PC-3 (cell line): ENCODE data around the gene RIOK2. TPM values are rescaled to one million over a fixed set of nuclear protein-coding genes. Genes with fewer than 3 reads are reported as not detected.
"Not testable (repeated sequence)": the region's sequence is repeated elsewhere in the genome, so short reads cannot be mapped to it uniquely, and the experiment has no call there.

ENCODE experiments used
- ATAC-seq: fragments of 200-7000 bp; cut with Tn5 transposase; 2 replicates; pipeline ENCODE4 v1.9.1; 2020; ENCODE audit warnings: mild to moderate bottlenecking, moderate library complexity
- BruUV-seq: library from RNA; stranded (reverse); fragments of 400-500 nt; replicated peaks from 2 replicates; lab custom pipeline; 2021; lab: Mats Ljungman, UMichigan
- CTCF ChIA-PET: fragments of 300-600 bp; sonication (Branson Sonifier 250); formaldehyde crosslinking; loops from one replicate; lab custom pipeline; 2022; ENCODE audit warnings: antibody characterized with exemption; lab: Charles Lee
- POLR2A ChIA-PET: fragments of 300-600 bp; sonication (Branson Sonifier 250); formaldehyde crosslinking; loops from one replicate; lab custom pipeline; 2022; ENCODE audit warnings: antibody characterized with exemption; ENCODE audit not compliant: unreplicated experiment; lab: Charles Lee
- DNase-seq: peaks from one replicate; pipeline ENCODE4 v3.0.0-alpha.2; 2015
- H2AFZ ChIP-seq: fragments of 300-600 bp; sonication (generic); 2 replicates; pipeline ENCODE4 v1.6.0; 2016; ENCODE audit warnings: antibody characterized with exemption, low read length
- H3F3A ChIP-seq: fragments of 300-600 bp; sonication (generic); one replicate; pipeline ENCODE4 v1.6.0; 2017; ENCODE audit warnings: antibody characterized with exemption, low read length, control low read depth, mild to moderate bottlenecking; ENCODE audit not compliant: unreplicated experiment
- H3K27ac ChIP-seq: fragments of 300-600 bp; sonication (generic); 2 replicates; pipeline ENCODE4 v1.5.1; 2016; ENCODE audit warnings: mild to moderate bottlenecking, low read length
- H3K27me3 ChIP-seq: fragments of 300-600 bp; sonication (generic); 2 replicates; pipeline ENCODE4 v1.6.1; 2016; ENCODE audit warnings: low read length, mixed read lengths
- H3K36me3 ChIP-seq: fragments of 300-600 bp; sonication (generic); 2 replicates; pipeline ENCODE4 v1.6.1; 2016; ENCODE audit warnings: low read depth, mixed run types, low read length, mixed read lengths
- H3K4me1 ChIP-seq: fragments of 300-600 bp; sonication (generic); 2 replicates; pipeline ENCODE4 v1.5.1; 2016; ENCODE audit warnings: low read length; ENCODE audit not compliant: insufficient read depth
- H3K4me2 ChIP-seq: fragments of 300-600 bp; sonication (generic); 2 replicates; pipeline ENCODE4 v1.6.0; 2016; ENCODE audit warnings: low read length
- H3K4me3 ChIP-seq: fragments of 300-600 bp; sonication (generic); 2 replicates; pipeline ENCODE4 v1.5.1; 2016; ENCODE audit warnings: mild to moderate bottlenecking, low read length, mixed read lengths
- H3K79me2 ChIP-seq: fragments of 300-600 bp; sonication (generic); 2 replicates; pipeline ENCODE4 v1.6.1; 2017; ENCODE audit warnings: low read length, mixed read lengths
- H3K9ac ChIP-seq: fragments of 300-600 bp; sonication (generic); 2 replicates; pipeline ENCODE4 v1.6.0; 2016; ENCODE audit warnings: mild to moderate bottlenecking, low read length
- H3K9me2 ChIP-seq: fragments of 300-600 bp; sonication (generic); replicated peaks from 2 replicates; pipeline ENCODE4 v1.6.1; 2016; ENCODE audit warnings: mixed run types, low read length, mixed read lengths
- H3K9me3 ChIP-seq: fragments of 300-600 bp; sonication (generic); 2 replicates; pipeline ENCODE4 v1.6.1; 2016; ENCODE audit warnings: low read length, mixed read lengths
- H4K20me1 ChIP-seq: fragments of 300-600 bp; sonication (generic); 2 replicates; pipeline ENCODE4 v1.6.1; 2016; ENCODE audit warnings: low read length, mixed read lengths
- EZH2 ChIP-seq: fragments of 300-600 bp; sonication (generic); IDR thresholded peaks from one replicate; pipeline ENCODE4 v1.6.1; 2017; ENCODE audit warnings: antibody characterized with exemption, mild to moderate bottlenecking, low read length; ENCODE audit not compliant: unreplicated experiment
- EZH2phosphoT487 ChIP-seq: fragments of 300-600 bp; sonication (generic); IDR thresholded peaks from 2 replicates; pipeline ENCODE4 v1.6.1; 2018; ENCODE audit warnings: mild to moderate bottlenecking, antibody characterized with exemption, low read length, borderline replicate concordance
- intact Hi-C: fragments of 100-400 bp; cut with micrococcal nuclease; formaldehyde crosslinking; loops from 2 replicates; pipeline ENCODE4 v1.9.0; 2023
- total RNA-seq: library from RNA; depleted of rRNA; stranded (reverse); fragments of >200 nt; gene quantifications from 2 replicates; pipeline ENCODE4 v1.2.3, GENCODE V29; 2014
- TF ChIP-seq, protein P1 (sequence below): fragments of 300-600 bp; sonication (generic); conservative IDR thresholded peaks from 2 replicates; pipeline ENCODE4 v1.5.1; 2017; ENCODE audit warnings: antibody characterized with exemption, low read depth, mild to moderate bottlenecking, low read length

RIOK2 gene
- total RNA-seq, 1 experiment from 2014 or later, result 16.1 TPM

DNA sequence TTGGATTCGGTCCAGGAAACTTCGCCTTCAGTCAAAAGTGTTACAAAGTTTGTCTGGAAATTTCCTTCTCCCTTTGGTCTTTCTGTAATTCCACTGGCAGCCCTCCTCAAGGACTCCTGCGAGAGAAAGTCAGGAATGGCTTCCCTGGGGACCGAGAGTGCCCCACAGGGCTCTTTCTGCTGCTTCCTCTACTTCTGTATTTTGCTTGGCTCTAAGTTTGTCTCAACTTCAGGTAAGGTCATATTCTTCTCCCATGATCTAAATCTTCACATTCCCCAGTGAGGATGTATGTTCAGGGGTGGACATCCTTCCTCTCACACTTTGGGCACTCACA is 10.3 kb upstream of the RIOK2 start:
- no peaks in the 10 kb centered on the region for H3K9me2 ChIP-seq
- ChIA-PET POLR2A (no interaction called here), CTCF (no interaction called here)
- ATAC-seq, result no peak
- H3K27me3 ChIP-seq, result no peaks in the 10 kb centered on the region
- H3K27ac ChIP-seq, result no peak overlapping the region
- no peaks in the 10 kb centered on the region for H3K4me1 ChIP-seq
- no peak overlapping the region for H2AFZ ChIP-seq
- no TSS peak for BruUV-seq
- no peaks in the 10 kb centered on the region for H3K79me2 ChIP-seq
- H4K20me1 ChIP-seq, result no peaks in the 10 kb centered on the region
- intact Hi-C loops, result no loop called here
- no peak overlapping the region for H3K4me3 ChIP-seq
- DNase-seq, result no peak
- no peaks in the 10 kb centered on the region for H3F3A ChIP-seq
- no peaks in the 10 kb centered on the region for H3K36me3 ChIP-seq
- H3K9me3 ChIP-seq, result no peaks in the 10 kb centered on the region
- no peak overlapping the region for H3K4me2 ChIP-seq
- no peak overlapping the region for H3K9ac ChIP-seq
- TF ChIP-seq EZH2phosphoT487 (no peak), EZH2 (no peak)
- TF ChIP-seq, protein P1, sequence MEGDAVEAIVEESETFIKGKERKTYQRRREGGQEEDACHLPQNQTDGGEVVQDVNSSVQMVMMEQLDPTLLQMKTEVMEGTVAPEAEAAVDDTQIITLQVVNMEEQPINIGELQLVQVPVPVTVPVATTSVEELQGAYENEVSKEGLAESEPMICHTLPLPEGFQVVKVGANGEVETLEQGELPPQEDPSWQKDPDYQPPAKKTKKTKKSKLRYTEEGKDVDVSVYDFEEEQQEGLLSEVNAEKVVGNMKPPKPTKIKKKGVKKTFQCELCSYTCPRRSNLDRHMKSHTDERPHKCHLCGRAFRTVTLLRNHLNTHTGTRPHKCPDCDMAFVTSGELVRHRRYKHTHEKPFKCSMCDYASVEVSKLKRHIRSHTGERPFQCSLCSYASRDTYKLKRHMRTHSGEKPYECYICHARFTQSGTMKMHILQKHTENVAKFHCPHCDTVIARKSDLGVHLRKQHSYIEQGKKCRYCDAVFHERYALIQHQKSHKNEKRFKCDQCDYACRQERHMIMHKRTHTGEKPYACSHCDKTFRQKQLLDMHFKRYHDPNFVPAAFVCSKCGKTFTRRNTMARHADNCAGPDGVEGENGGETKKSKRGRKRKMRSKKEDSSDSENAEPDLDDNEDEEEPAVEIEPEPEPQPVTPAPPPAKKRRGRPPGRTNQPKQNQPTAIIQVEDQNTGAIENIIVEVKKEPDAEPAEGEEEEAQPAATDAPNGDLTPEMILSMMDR, result no peak

GRCh38 chr5:97192580-97193354 is 9.7 kb upstream of the RIOK2 start:
- CTCF ChIA-PET, result interaction anchor here (0.6 kb wide), 1 partner anchor 38 kb away, joined by 5 read pairs; no protein-coding TSS in a partner anchor
- Histone ChIP-seq H3K79me2 (no peaks in the 10 kb centered on the region), H3K9me3 (no peaks in the 10 kb centered on the region), H3K27ac (no peak overlapping the region), H3K27me3 (no peaks in the 10 kb centered on the region), H2AFZ (no peak overlapping the region), H3F3A (no peaks in the 10 kb centered on the region), H3K9me2 (no peaks in the 10 kb centered on the region), H3K9ac (no peak overlapping the region), H4K20me1 (no peaks in the 10 kb centered on the region), H3K36me3 (no peaks in the 10 kb centered on the region), H3K4me3 (no peak overlapping the region), H3K4me1 (no peaks in the 10 kb centered on the region), H3K4me2 (no peak overlapping the region)
- DNase-seq (peak; percentile 26), ATAC-seq (no peak)
- TF ChIP-seq EZH2 (no peak), EZH2phosphoT487 (no peak)
- TF ChIP-seq, protein P1, result no peak
- POLR2A ChIA-PET, result no interaction called here
- intact Hi-C loops, result no loop called here
- no TSS peak for BruUV-seq

DNA sequence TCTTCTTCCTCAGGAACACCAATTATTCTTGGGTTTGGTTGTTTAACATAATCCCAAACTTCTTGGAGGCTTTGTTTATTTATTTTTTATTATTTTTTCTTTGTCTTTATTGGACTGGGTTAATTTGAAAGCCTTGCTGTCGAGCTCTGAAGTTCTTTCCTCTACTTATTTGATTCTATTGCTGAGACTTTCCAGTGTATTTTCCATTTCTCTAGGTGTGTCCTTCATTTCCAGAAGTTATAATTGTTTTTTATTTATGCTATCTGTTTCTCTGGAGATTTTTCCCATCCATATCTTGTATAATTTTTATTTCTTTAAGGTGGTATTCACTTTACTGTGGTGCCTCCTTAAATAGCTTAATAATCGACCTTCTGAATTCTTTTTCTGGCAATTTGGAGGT is 8.8 kb upstream of the RIOK2 start:
- DNase-seq (no peak), ATAC-seq (no peak)
- Histone ChIP-seq H3F3A (no peaks in the 10 kb centered on the region), H3K4me3 (no peak overlapping the region), H3K9me2 (no peaks in the 10 kb centered on the region), H3K4me2 (no peak overlapping the region), H3K27ac (no peak overlapping the region), H3K36me3 (no peaks in the 10 kb centered on the region), H3K9me3 (no peaks in the 10 kb centered on the region), H3K27me3 (no peaks in the 10 kb centered on the region), H3K4me1 (no peaks in the 10 kb centered on the region), H2AFZ (no peak overlapping the region), H3K9ac (no peak overlapping the region), H3K79me2 (no peaks in the 10 kb centered on the region), H4K20me1 (no peaks in the 10 kb centered on the region)
- POLR2A ChIA-PET, result no interaction called here
- CTCF ChIA-PET, result interaction anchor here (0.6 kb wide), 1 partner anchor 39 kb away, joined by 5 read pairs; no protein-coding TSS in a partner anchor
- no TSS peak for BruUV-seq
- TF ChIP-seq EZH2phosphoT487 (no peak), EZH2 (no peak)
- TF ChIP-seq, protein P1, result no peak
- intact Hi-C loops, result no loop called here

GRCh38 chr5:97189523-97189922 is 6.5 kb upstream of the RIOK2 start:
- CTCF ChIA-PET, H3K9me3 ChIP-seq, intact Hi-C loops, H3K4me1 ChIP-seq, H3K27ac ChIP-seq, H3K4me3 ChIP-seq, BruUV-seq, DNase-seq, H3K36me3 ChIP-seq, H3K9me2 ChIP-seq, H3K27me3 ChIP-seq, H3K79me2 ChIP-seq, H3K9ac ChIP-seq, ATAC-seq, H4K20me1 ChIP-seq, H3K4me2 ChIP-seq, H3F3A ChIP-seq, POLR2A ChIA-PET, H2AFZ ChIP-seq: not testable (repeated sequence)
